HG02610 (cell line): ENCODE results near the gene AURKAIP1.

Experiments
- ATAC-seq: cut with Tn5 transposase; IDR thresholded peaks from one replicate; pipeline ENCODE4 v1.9.1; 2021; ENCODE audit warnings: mild to moderate bottlenecking, moderate library complexity; ENCODE audit not compliant: unreplicated experiment

AURKAIP1 gene

DNA sequence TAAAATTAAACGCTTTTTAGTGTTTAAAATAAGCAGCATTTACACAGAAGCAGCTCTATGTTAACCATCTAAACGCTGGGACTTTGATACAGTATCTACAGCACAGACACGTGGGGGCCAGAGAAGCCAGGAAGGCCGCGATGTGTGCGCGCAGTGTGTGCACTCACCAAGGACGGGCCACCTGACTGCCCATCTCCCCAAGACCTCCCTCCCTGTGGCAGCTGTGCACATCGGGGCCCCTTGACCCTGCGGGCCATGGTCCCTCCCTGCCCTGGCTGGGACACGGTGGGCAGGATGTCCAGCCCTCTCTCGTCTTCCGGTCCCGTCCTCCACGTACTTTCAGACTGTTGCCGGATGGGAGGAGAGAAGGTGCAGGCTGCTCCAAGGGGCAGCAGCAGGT lies 39.7 kb downstream of the AURKAIP1 start:
- ATAC-seq, result no peak

GRCh38 chr1:1334835-1335234 lies 40.2 kb downstream of the AURKAIP1 start:
- no peak for ATAC-seq

- no peak for ATAC-seq
Measured at GRCh38 chr1:1333551-1334241, 41.3 kb downstream of the AURKAIP1 start.

DNA sequence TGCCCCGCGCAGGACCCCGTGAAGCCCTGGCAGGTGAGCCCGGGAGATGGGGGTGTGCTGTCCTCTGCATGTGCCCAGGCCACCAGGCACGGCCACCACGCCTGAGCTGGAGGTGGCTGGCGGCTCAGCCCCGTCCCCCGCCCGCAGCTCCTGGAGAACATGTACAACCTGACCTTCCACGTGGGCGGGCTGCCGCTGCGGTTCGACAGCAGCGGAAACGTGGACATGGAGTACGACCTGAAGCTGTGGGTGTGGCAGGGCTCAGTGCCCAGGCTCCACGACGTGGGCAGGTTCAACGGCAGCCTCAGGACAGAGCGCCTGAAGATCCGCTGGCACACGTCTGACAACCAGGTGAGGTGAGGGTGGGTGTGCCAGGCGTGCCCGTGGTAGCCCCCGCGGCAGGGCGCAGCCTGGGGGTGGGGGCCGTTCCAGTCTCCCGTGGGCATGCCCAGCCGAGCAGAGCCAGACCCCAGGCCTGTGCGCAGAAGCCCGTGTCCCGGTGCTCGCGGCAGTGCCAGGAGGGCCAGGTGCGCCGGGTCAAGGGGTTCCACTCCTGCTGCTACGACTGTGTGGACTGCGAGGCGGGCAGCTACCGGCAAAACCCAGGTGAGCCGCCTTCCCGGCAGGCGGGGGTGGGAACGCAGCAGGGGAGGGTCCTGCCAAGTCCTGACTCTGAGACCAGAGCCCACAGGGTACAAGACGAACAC lies 42.1 kb downstream of the AURKAIP1 start:
- ATAC-seq, result no peak

- no peak for ATAC-seq
Measured at GRCh38 chr1:1332031-1332755, 42.8 kb downstream of the AURKAIP1 start.

GRCh38 chr1:1331068-1331965 lies 43.7 kb downstream of the AURKAIP1 start, which contains the start of gene TAS1R3:
Gene TAS1R3, plus strand, starts transcription at chr1:1331280. Its CDS starts 66 bp downstream, at chr1:1331346.
- no peak for ATAC-seq

DNA sequence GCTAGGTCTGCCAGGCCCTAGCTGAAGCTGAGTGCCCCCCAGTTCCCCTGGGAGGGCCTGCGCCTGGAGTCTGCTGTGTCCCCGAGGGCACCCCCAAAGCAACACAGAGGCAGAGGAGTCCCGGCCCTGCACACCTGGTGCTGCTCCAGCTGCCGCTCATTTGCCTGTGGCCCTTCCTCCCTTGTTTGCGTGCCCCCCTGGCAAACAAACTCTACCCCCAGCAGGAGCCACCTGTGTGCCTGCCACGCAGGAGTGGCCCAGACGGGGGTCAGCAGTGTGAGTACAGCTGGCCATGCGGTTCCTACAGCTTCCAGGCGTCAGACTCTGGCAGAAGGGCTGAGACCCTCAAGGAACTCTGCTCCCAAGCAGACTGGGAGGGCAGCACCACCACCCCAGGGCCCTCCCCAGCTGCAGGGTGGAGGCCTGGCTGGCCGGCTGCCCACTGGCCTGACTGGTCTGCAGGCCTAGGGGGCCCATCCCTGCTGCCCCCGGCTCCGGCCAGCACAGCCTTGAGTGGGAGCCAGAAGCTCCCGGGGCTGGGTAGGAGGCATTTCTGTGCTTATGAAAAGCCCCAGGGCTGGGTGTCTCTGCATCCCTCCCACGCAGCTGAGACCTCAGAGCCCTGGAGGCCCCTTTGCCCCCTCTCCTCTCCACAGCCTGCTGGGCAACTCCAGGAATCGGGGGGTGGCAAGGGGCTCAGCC lies 44.5 kb downstream of the AURKAIP1 start:
- no peak for ATAC-seq

GRCh38 chr1:1329304-1330210 lies 45.5 kb downstream of the AURKAIP1 start:
- no peak for ATAC-seq

GRCh38 chr1:1328254-1328653 lies 46.8 kb downstream of the AURKAIP1 start:
- no peak for ATAC-seq

- no peak for ATAC-seq
Measured at GRCh38 chr1:1327291-1327690, 47.7 kb downstream of the AURKAIP1 start.

GRCh38 chr1:1326075-1326605 lies 48.9 kb downstream of the AURKAIP1 start:
- ATAC-seq, result no peak

DNA sequence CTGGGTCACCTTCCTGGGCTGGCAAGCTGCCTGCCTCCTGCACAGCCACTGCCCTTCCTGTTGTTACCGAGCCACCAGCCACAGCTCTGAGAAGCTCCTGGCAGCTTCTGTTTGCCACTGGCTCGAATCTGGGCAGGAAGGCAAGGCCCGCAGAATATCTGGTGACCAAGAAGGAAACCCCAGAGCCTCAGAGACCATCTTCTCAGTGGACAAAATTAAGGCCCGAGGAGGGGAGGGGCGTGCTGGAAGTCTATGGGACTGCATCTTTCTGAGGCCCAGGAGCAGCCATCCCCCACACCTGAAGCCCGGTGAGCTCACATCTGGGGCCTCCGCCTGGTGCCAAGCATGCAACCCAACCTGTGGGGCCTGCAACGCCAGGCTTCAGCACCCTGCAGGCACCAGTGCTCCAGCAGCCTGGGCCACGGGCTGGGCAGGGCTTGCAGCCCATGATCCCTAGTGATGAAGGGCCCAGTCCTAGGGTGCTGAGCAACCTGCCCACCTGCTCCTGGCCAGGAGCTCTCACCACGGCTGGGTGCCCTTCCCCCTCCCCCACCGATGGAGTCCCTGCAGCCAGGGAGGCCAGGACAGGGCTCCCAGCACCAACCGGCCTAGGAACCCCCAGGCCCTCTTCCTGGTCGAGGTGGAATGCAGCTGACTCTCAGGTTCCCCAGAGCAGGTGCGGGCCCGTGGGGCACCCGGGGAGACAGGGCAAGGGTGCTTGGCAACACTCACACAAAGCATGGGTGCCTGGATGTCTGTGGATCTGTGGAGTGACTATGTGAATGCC lies 49.5 kb downstream of the AURKAIP1 start:
- ATAC-seq, result no peak

- peak; percentile 69 for ATAC-seq
Measured at GRCh38 chr1:1324524-1325287, 50.3 kb downstream of the AURKAIP1 start, which contains the start of the genes CPTP and INTS11. Gene CPTP, plus strand, starts transcription at chr1:1324802. Its CDS starts 2,109 bp downstream, at chr1:1326911. Gene INTS11, minus strand, starts transcription at chr1:1324660. Its CDS starts 52 bp downstream, at chr1:1324608.

DNA sequence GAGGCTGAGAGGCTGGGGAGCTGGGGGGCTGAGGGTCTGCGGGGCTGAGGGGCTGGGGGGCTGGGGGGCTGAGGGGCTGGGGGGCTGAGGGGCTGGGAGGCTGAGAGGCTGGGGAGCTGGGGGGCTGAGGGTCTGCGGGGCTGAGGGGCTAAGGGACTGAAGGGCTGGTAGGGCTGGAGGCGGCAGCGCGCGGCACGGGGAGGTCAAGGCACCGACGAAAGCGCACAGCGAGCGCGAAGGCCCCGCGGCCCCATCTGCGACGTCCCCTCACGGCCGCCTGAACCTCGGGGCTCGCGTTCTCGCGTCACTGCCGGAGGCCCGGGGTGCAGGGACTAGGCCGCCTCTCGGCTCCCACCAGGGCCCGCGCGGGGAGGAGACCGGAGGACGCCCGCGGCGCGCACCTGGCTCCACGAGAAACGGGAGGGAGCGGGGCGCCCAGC lies 50.9 kb downstream of the AURKAIP1 start:
- peak; percentile 22 for ATAC-seq
